H1 (cell line): ENCODE results near the gene ZNF672. TPM values are rescaled to one million over a fixed set of nuclear protein-coding genes. Genes with fewer than 3 reads are reported as not detected.

ENCODE experiments used
- BACH1 ChIP-seq: IDR thresholded peaks from 2 replicates; pipeline ENCODE4 v1.6.1; 2012; ENCODE audit warnings: low read length, improper control_type of control experiment
- CTBP2 ChIP-seq: IDR thresholded peaks from 2 replicates; pipeline ENCODE4 v1.7.0; 2011; ENCODE audit warnings: borderline replicate concordance, mild to moderate bottlenecking, moderate library complexity, mixed read lengths, low read length; ENCODE audit not compliant: insufficient read depth, insufficient read length
- HDAC2 ChIP-seq, 2 experiments: fragments of 300-600 bp in 1 of 2; sonication (generic) in 1 of 2; IDR thresholded peaks; 2 replicates each; pipeline ENCODE4 v1.6.1; 2011 to 2012; ENCODE audit warnings: low read depth in 2 of 2, low read length in 2 of 2, mild to moderate bottlenecking in 2 of 2, moderate library complexity in 2 of 2, borderline replicate concordance in 1 of 2, inconsistent platforms in 1 of 2
- POLR2AphosphoS5 ChIP-seq: IDR thresholded peaks from 2 replicates; pipeline ENCODE4 v1.6.1; 2011; ENCODE audit warnings: low read depth, low read length
- RBBP5 ChIP-seq: IDR thresholded peaks from 2 replicates; pipeline ENCODE4 v1.7.1; 2012; ENCODE audit warnings: low read depth, mild to moderate bottlenecking, inconsistent platforms, low read length, moderate library complexity, borderline replicate concordance
- SIX5 ChIP-seq: IDR thresholded peaks from 2 replicates; pipeline ENCODE4 v1.6.1; 2011; ENCODE audit warnings: mild to moderate bottlenecking, low read depth, low read length
- polyA plus RNA-seq, 7 experiments: library from polyadenylated mRNA; depleted of rRNA in 3 of 7; stranded (reverse) in 5 of 7; unstranded in 2 of 7; fragments of >200 nt in 5 of 7; fragments of 200-250 nt in 2 of 7; gene quantifications; 1 replicate in 5 of 7; 2 replicates in 1 of 7; 4 replicates in 1 of 7; pipeline versions ENCODE4 v1.2.1 to v1.2.3, GENCODE V29; 2011 to 2013; ENCODE audit warnings: missing spikeins in 2 of 7, mixed read lengths in 2 of 7
- total RNA-seq: library from RNA; stranded (reverse); fragmentation: NEBNext Ultra II Directional; extraction: Animal tissue kit (Norgen Biotek cat#: 25700); gene quantifications from 2 replicates; pipeline ENCODE4 v1.2.1, GENCODE V29; 2021
- TF ChIP-seq, protein P1 (sequence below), 3 experiments: IDR thresholded peaks; 1 replicate in 2 of 3; 2 replicates in 1 of 3; pipeline versions ENCODE4 v1.5.1 to v1.6.1; 2011; ENCODE audit warnings: low read length in 3 of 3, mild to moderate bottlenecking in 3 of 3, inconsistent platforms in 2 of 3, low read depth in 1 of 3, moderate library complexity in 1 of 3; ENCODE audit not compliant: insufficient read depth in 1 of 3; ENCODE audit errors: control extremely low read depth in 1 of 3

ZNF672 gene
- total and polyA plus RNA-seq, 2 of the 8 experiments (the other 6 are each of a cell fraction or from before 2014, with no cell fraction given), result 30.7 to 40.4 TPM

DNA sequence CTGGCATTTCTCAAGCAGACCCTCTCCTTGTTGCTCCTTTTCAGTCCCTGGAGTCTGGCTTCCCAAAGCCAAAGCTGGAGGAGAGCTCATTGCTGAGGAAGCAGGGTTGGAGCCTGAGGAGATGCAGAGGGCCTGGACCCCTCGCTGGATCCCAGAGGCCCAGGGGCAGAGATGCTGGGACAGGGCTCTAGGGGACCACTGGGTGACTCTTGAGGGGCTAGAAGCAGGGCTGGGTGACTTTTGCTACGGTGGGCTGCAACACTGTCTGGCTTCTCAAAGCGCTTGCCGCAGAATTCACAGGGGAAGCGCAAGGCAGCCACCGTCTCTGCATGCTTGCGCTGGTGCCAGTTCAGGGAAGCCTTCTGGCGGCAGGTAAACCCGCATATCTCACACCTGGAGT lies 12.1 kb downstream of the ZNF672 start (continued):
- no peak for TF ChIP-seq BACH1
- no peak for TF ChIP-seq CTBP2
- TF ChIP-seq, protein P1, sequence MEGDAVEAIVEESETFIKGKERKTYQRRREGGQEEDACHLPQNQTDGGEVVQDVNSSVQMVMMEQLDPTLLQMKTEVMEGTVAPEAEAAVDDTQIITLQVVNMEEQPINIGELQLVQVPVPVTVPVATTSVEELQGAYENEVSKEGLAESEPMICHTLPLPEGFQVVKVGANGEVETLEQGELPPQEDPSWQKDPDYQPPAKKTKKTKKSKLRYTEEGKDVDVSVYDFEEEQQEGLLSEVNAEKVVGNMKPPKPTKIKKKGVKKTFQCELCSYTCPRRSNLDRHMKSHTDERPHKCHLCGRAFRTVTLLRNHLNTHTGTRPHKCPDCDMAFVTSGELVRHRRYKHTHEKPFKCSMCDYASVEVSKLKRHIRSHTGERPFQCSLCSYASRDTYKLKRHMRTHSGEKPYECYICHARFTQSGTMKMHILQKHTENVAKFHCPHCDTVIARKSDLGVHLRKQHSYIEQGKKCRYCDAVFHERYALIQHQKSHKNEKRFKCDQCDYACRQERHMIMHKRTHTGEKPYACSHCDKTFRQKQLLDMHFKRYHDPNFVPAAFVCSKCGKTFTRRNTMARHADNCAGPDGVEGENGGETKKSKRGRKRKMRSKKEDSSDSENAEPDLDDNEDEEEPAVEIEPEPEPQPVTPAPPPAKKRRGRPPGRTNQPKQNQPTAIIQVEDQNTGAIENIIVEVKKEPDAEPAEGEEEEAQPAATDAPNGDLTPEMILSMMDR (IDR thresholded peaks at IDR 0.05; ENCODE audit: control extremely low read depth in 1 of 3, insufficient read depth in 1 of 3, low read depth in 1 of 3, low read length in 3 of 3), result no peak
- no peak for TF ChIP-seq POLR2AphosphoS5
- TF ChIP-seq SIX5, result no peak
- no peak for TF ChIP-seq HDAC2 (IDR thresholded peaks at IDR 0.05; ENCODE audit: borderline replicate concordance in 1 of 2, low read depth in 2 of 2, low read length in 2 of 2)
- TF ChIP-seq RBBP5, result no peak
